Mucosa of rectum (tissue), 2 donors: ENCODE data around the gene PTDSS2.
"Not testable (repeated sequence)": the region's sequence is repeated elsewhere in the genome, so short reads cannot be mapped to it uniquely, and the experiment has no call there.

ENCODE experiments used
- H3K27ac ChIP-seq, 2 donors: one replicate each; pipeline ENCODE4 v1.7.0; 2013; ENCODE audit warnings: inconsistent platforms in 2 of 2, low read depth in 2 of 2, low read length in 2 of 2
- H3K27me3 ChIP-seq, 2 donors: one replicate each; pipeline ENCODE4 v1.7.0; 2013; ENCODE audit warnings: low read length in 2 of 2; ENCODE audit not compliant: control insufficient read depth in 2 of 2, insufficient read depth in 2 of 2
- H3K36me3 ChIP-seq, 2 donors: one replicate each; pipeline ENCODE4 v1.7.0; 2013; ENCODE audit warnings: low read length in 2 of 2; ENCODE audit not compliant: control insufficient read depth in 2 of 2, insufficient read depth in 2 of 2
- H3K4me1 ChIP-seq, 2 donors: one replicate each; pipeline ENCODE4 v1.7.0; 2013; ENCODE audit warnings: low read length in 2 of 2, mild to moderate bottlenecking in 1 of 2; ENCODE audit not compliant: control insufficient read depth in 2 of 2, insufficient read depth in 2 of 2
- H3K4me3 ChIP-seq, 2 donors: one replicate each; pipeline ENCODE4 v1.7.0; 2013; ENCODE audit warnings: low read length in 2 of 2
- H3K9ac ChIP-seq, 2 donors: one replicate each; pipeline ENCODE4 v1.7.0; 2013; ENCODE audit warnings: low read length in 2 of 2, low read depth in 1 of 2, mild to moderate bottlenecking in 1 of 2
- H3K9me3 ChIP-seq, 2 donors: one replicate each; pipeline ENCODE4 v1.7.0; 2013; ENCODE audit warnings: low read length in 2 of 2; ENCODE audit not compliant: control insufficient read depth in 2 of 2
- donor health status: healthy.
- donor health status: Normal muscosa, but diverticular disease.

PTDSS2 gene

GRCh38 chr11:506995-507726 is 57.1 kb downstream of the PTDSS2 start, which contains the start of gene RNH1:
TSS of gene RNH1 (minus strand) at chr11:507242. CDS start at chr11:502162, 5,080 bp downstream.
- Histone ChIP-seq H3K27me3 (no peaks in the 10 kb centered on the region), H3K9ac (peak within 1 kb of the TSS; percentile 96 to 100), H3K4me1 (peaks cover 26 to 33% of the 10 kb centered on the region in 2 donors), H3K4me3 (peak within 1 kb of the TSS; percentile 91 to 96), H3K9me3 (no peaks in the 10 kb centered on the region), H3K36me3 (peaks cover 0 to 6% of the 10 kb centered on the region in 2 donors), H3K27ac (peak within 1 kb of the TSS; percentile 100)

- H3K27ac ChIP-seq, result peak overlapping the region; percentile 63 to 100
- peaks cover 24 to 29% of the 10 kb centered on the region in 2 donors for H3K4me1 ChIP-seq
- no peaks in the 10 kb centered on the region for H3K27me3 ChIP-seq
- no peaks in the 10 kb centered on the region for H3K9me3 ChIP-seq
- H3K9ac ChIP-seq, result peak overlapping the region; percentile 6 to 44
- peak overlapping the region; percentile 56 to 66 for H3K4me3 ChIP-seq
- peaks cover 0 to 6% of the 10 kb centered on the region in 2 donors for H3K36me3 ChIP-seq
These were observed 57.8 kb downstream of the PTDSS2 start for GRCh38 chr11:507727-508515.

GRCh38 chr11:508956-509355 is 58.9 kb downstream of the PTDSS2 start:
- peaks cover 19 to 27% of the 10 kb centered on the region in 2 donors for H3K4me1 ChIP-seq
- peaks cover 0 to 6% of the 10 kb centered on the region in 2 donors for H3K36me3 ChIP-seq
- H3K4me3 ChIP-seq, result no peak overlapping the region
- no peak overlapping the region for H3K27ac ChIP-seq
- H3K9me3 ChIP-seq, result no peaks in the 10 kb centered on the region
- H3K27me3 ChIP-seq, result no peaks in the 10 kb centered on the region
- no peak overlapping the region for H3K9ac ChIP-seq

GRCh38 chr11:512761-513595 is 62.9 kb downstream of the PTDSS2 start:
- H3K4me3 ChIP-seq, result no peak overlapping the region
- H3K36me3 ChIP-seq, result peaks cover 0 to 12% of the 10 kb centered on the region in 2 donors
- no peaks in the 10 kb centered on the region for H3K27me3 ChIP-seq
- H3K9me3 ChIP-seq, result peaks cover 0 to 3% of the 10 kb centered on the region in 2 donors
- H3K9ac ChIP-seq, result no peak overlapping the region
- H3K27ac ChIP-seq, result no peak overlapping the region
- H3K4me1 ChIP-seq, result no peaks in the 10 kb centered on the region

GRCh38 chr11:514606-515005 is 64.5 kb downstream of the PTDSS2 start:
- Histone ChIP-seq H3K27ac (no peak overlapping the region), H3K36me3 (peaks cover 0 to 9% of the 10 kb centered on the region in 2 donors), H3K27me3 (no peaks in the 10 kb centered on the region)

GRCh38 chr11:515131-515530 is 65.1 kb downstream of the PTDSS2 start:
- Histone ChIP-seq H3K27ac (no peak overlapping the region), H3K9me3 (peaks cover 0 to 3% of the 10 kb centered on the region in 2 donors), H3K36me3 (peaks cover 0 to 6% of the 10 kb centered on the region in 2 donors), H3K27me3 (no peaks in the 10 kb centered on the region), H3K4me1 (peaks cover 0 to 5% of the 10 kb centered on the region in 2 donors), H3K9ac (no peak overlapping the region), H3K4me3 (no peak overlapping the region)

More at GRCh38 chr11:514606-515005, 64.5 kb downstream of the PTDSS2 start:
- no peak overlapping the region for H3K9ac ChIP-seq
- H3K4me1 ChIP-seq, result peaks cover 0 to 5% of the 10 kb centered on the region in 2 donors
- H3K4me3 ChIP-seq, result no peak overlapping the region
- peaks cover 0 to 3% of the 10 kb centered on the region in 2 donors for H3K9me3 ChIP-seq

GRCh38 chr11:516400-516799 is 66.3 kb downstream of the PTDSS2 start:
- Histone ChIP-seq H3K4me3 (no peak overlapping the region), H3K9me3 (peaks cover 0 to 3% of the 10 kb centered on the region in 2 donors), H3K36me3 (peaks cover 0 to 5% of the 10 kb centered on the region in 2 donors), H3K4me1 (peaks cover 0 to 5% of the 10 kb centered on the region in 2 donors), H3K27ac (no peak overlapping the region), H3K9ac (no peak overlapping the region), H3K27me3 (no peaks in the 10 kb centered on the region)

GRCh38 chr11:516918-517685 is 67.0 kb downstream of the PTDSS2 start:
- H3K27ac ChIP-seq, H3K27me3 ChIP-seq: not testable (repeated sequence)

GRCh38 chr11:518463-519202 is 68.6 kb downstream of the PTDSS2 start:
- Histone ChIP-seq H3K4me3 (peak overlapping the region; percentile 29 to 37), H3K27ac (peak overlapping the region; percentile 78 to 84), H3K36me3 (peaks cover 0 to 5% of the 10 kb centered on the region in 2 donors), H3K4me1 (peaks cover 0 to 5% of the 10 kb centered on the region in 2 donors), H3K27me3 (no peaks in the 10 kb centered on the region), H3K9ac (peak overlapping the region in 1 of 2 donors; percentile 26), H3K9me3 (peaks cover 0 to 3% of the 10 kb centered on the region in 2 donors)

More at GRCh38 chr11:516918-517685, 67.0 kb downstream of the PTDSS2 start:
- not testable (repeated sequence) for H3K4me1 ChIP-seq, H3K9me3 ChIP-seq, H3K4me3 ChIP-seq, H3K9ac ChIP-seq, H3K36me3 ChIP-seq
